Right lobe of liver (tissue), 6 donors: ENCODE results near the gene TMEM8B. TPM values are rescaled to one million over a fixed set of nuclear protein-coding genes. Genes with fewer than 3 reads are reported as not detected.
"Not testable (repeated sequence)": the region's sequence is repeated elsewhere in the genome, so short reads cannot be mapped to it uniquely, and the experiment has no call there.

ENCODE experiments used
- ATAC-seq, 4 donors: fragments of 200-7000 bp; cut with Tn5 transposase; one replicate each; pipeline ENCODE4 v1.9.1; 2020; ENCODE audit warnings: mild to moderate bottlenecking in 4 of 4, moderate library complexity in 4 of 4
- DNase-seq, 3 donors: peaks; one replicate each; pipeline ENCODE4 v3.0.0-alpha.2; 2020
- H3K27ac ChIP-seq, 3 donors: fragments of 200-600 bp; one replicate each; pipeline ENCODE4 v1.8.0; 2022
- H3K27me3 ChIP-seq, 2 donors: fragments of 200-600 bp; one replicate each; pipeline ENCODE4 v1.8.0; 2022
- H3K36me3 ChIP-seq, 4 donors: fragments of 200-600 bp; sonication (generic) in 1 of 4; one replicate each; pipeline versions ENCODE4 v1.5.1 to v1.8.0; 2017 to 2022; ENCODE audit warnings: control low read depth in 1 of 4
- H3K4me1 ChIP-seq, 4 donors: fragments of 200-600 bp; sonication (generic) in 1 of 4; one replicate each; pipeline versions ENCODE4 v1.5.1 to v1.8.0; 2017 to 2022; ENCODE audit warnings: control low read depth in 1 of 4
- H3K4me3 ChIP-seq, 3 donors: fragments of 200-600 bp; one replicate each; pipeline ENCODE4 v1.8.0; 2022
- H3K9me3 ChIP-seq, 4 donors: fragments of 200-600 bp; sonication (generic) in 1 of 4; one replicate each; pipeline versions ENCODE4 v1.5.1 to v1.8.0; 2017 to 2022; ENCODE audit warnings: control low read depth in 1 of 4
- CTCF ChIP-seq, 4 donors: fragments of 200-600 bp in 3 of 4; fragments of 450-650 bp in 1 of 4; IDR thresholded peaks; one replicate each; pipeline versions ENCODE4 v1.5.1 to v1.8.0; 2016 to 2022; ENCODE audit warnings: antibody characterized with exemption in 4 of 4, mild to moderate bottlenecking in 2 of 4
- POLR2A ChIP-seq: fragments of 450-650 bp; IDR thresholded peaks from one replicate; pipeline ENCODE4 v1.6.1; 2017; ENCODE audit warnings: antibody characterized with exemption, mild to moderate bottlenecking
- WGBS: methylation state at CpG from one replicate; pipeline ENCODE4 v1.1.6; 2018; ENCODE audit warnings: low coverage, low lambda C conversion rate; ENCODE audit not compliant: insufficient coverage; ENCODE audit errors: missing lambda C conversion rate; 5-methylcytosine and 5-hydroxymethylcytosine counted together
- intact Hi-C, 2 donors: fragments of 100-400 bp; cut with DNase I; formaldehyde crosslinking; loops; one replicate each; pipeline versions ENCODE4 v1.11.2 to v1.14.1; 2022
- total RNA-seq, 6 experiments: library from RNA; depleted of rRNA in 2 of 6; stranded (reverse); fragments of >200 nt in 2 of 6; fragmentation: NEBNext Ultra II Directional in 3 of 6; extraction: Animal tissue kit (Norgen Biotek cat#: 25700) in 3 of 6; gene quantifications; one replicate each; pipeline versions ENCODE4 v1.1.0 to v1.2.4, GENCODE V29; 2016 to 2023
- donor health status: DM: no; HTN: yes; CAD: no.
- donor health status: DM: no; HTN: no; CAD: no.
- donor health status: DM: no; HTN: no; CAD: no.
- donor health status: DM: no; HTN: yes; CAD: no.
- donor health status: DM: no; HTN: yes; CAD: no.

TMEM8B gene
- total RNA-seq, 6 experiments from 2014 or later = 1.7 to 4.7 (median 3.5) TPM

GRCh38 chr9:35892051-35892450, 63.0 kb downstream of the TMEM8B start:
- ATAC-seq (no peak), DNase-seq (no peak)
- H3K27ac ChIP-seq = no peak overlapping the region
- intact Hi-C loops = no loop called here
- no peaks in the 10 kb centered on the region for H3K27me3 ChIP-seq
- H3K4me3 ChIP-seq = no peak overlapping the region
- 86% methylated on average over 1 of the region's 1 CpG for WGBS
- no peaks in the 10 kb centered on the region for H3K36me3 ChIP-seq
- no peaks in the 10 kb centered on the region for H3K4me1 ChIP-seq
- TF ChIP-seq CTCF (IDR thresholded peaks at IDR 0.05) (no peak), POLR2A (no peak)
- H3K9me3 ChIP-seq = no peaks in the 10 kb centered on the region

- 88% methylated on average over 2 of the region's 2 CpGs for WGBS
- intact Hi-C loops = no loop called here
Observed at GRCh38 chr9:35896570-35896969, 67.5 kb downstream of the TMEM8B start.

GRCh38 chr9:35897376-35898099, 68.5 kb downstream of the TMEM8B start:
- DNase-seq, H3K27ac ChIP-seq, H3K27me3 ChIP-seq, H3K36me3 ChIP-seq, H3K4me3 ChIP-seq, H3K4me1 ChIP-seq, H3K9me3 ChIP-seq, ATAC-seq, intact Hi-C loops: not testable (repeated sequence)
- 93% methylated on average over 7 of the region's 7 CpGs for WGBS

More at GRCh38 chr9:35896570-35896969, 67.5 kb downstream of the TMEM8B start:
- Histone ChIP-seq H3K9me3 (no peaks in the 10 kb centered on the region), H3K36me3 (no peaks in the 10 kb centered on the region), H3K4me1 (no peaks in the 10 kb centered on the region), H3K27ac (no peak overlapping the region), H3K27me3 (no peaks in the 10 kb centered on the region), H3K4me3 (no peak overlapping the region)
- no peak for ATAC-seq
- DNase-seq = no peak
- TF ChIP-seq POLR2A (no peak), CTCF (IDR thresholded peaks at IDR 0.05) (no peak)

GRCh38 chr9:35898337-35898736, 69.3 kb downstream of the TMEM8B start:
- DNase-seq = no peak
- H3K27me3 ChIP-seq = no peaks in the 10 kb centered on the region
- no peak overlapping the region for H3K4me3 ChIP-seq
- intact Hi-C loops = no loop called here
- no peak overlapping the region for H3K27ac ChIP-seq
- ATAC-seq = no peak
- H3K4me1 ChIP-seq = no peaks in the 10 kb centered on the region
- TF ChIP-seq POLR2A (no peak), CTCF (IDR thresholded peaks at IDR 0.05) (no peak)
- no peaks in the 10 kb centered on the region for H3K9me3 ChIP-seq
- H3K36me3 ChIP-seq = no peaks in the 10 kb centered on the region

- TF ChIP-seq POLR2A = no peak
- no peak for TF ChIP-seq CTCF (IDR thresholded peaks at IDR 0.05)
- Histone ChIP-seq H3K27me3 (no peaks in the 10 kb centered on the region), H3K9me3 (no peaks in the 10 kb centered on the region), H3K27ac (no peak overlapping the region), H3K4me3 (no peak overlapping the region), H3K36me3 (no peaks in the 10 kb centered on the region), H3K4me1 (no peaks in the 10 kb centered on the region)
- ATAC-seq (no peak), DNase-seq (no peak)
- intact Hi-C loops = no loop called here
- 50% methylated on average over 2 of the region's 2 CpGs for WGBS
Observed at GRCh38 chr9:35899021-35899420, 70.0 kb downstream of the TMEM8B start.
